Endometrial microvascular endothelial cells (primary cell): ENCODE results near the gene MMS19. TPM values are rescaled to one million over a fixed set of nuclear protein-coding genes. Genes with fewer than 3 reads are reported as not detected.

Experiments
- in situ Hi-C: cut with HindIII; loops from 2 replicates; pipeline ENCODE4 v1.10.0; 2017; ENCODE audit warnings: low sequenced_read_pairs, low pct_unique_long_range_greater_than_20kb; ENCODE audit errors: inconsistent ontology term
- total RNA-seq: library from RNA; depleted of rRNA; stranded (reverse); fragments of >200 nt; gene quantifications from one replicate; pipeline ENCODE4 v1.2.3, GENCODE V29; 2015; ENCODE audit errors: inconsistent ontology term

The MMS19 gene, protein sequence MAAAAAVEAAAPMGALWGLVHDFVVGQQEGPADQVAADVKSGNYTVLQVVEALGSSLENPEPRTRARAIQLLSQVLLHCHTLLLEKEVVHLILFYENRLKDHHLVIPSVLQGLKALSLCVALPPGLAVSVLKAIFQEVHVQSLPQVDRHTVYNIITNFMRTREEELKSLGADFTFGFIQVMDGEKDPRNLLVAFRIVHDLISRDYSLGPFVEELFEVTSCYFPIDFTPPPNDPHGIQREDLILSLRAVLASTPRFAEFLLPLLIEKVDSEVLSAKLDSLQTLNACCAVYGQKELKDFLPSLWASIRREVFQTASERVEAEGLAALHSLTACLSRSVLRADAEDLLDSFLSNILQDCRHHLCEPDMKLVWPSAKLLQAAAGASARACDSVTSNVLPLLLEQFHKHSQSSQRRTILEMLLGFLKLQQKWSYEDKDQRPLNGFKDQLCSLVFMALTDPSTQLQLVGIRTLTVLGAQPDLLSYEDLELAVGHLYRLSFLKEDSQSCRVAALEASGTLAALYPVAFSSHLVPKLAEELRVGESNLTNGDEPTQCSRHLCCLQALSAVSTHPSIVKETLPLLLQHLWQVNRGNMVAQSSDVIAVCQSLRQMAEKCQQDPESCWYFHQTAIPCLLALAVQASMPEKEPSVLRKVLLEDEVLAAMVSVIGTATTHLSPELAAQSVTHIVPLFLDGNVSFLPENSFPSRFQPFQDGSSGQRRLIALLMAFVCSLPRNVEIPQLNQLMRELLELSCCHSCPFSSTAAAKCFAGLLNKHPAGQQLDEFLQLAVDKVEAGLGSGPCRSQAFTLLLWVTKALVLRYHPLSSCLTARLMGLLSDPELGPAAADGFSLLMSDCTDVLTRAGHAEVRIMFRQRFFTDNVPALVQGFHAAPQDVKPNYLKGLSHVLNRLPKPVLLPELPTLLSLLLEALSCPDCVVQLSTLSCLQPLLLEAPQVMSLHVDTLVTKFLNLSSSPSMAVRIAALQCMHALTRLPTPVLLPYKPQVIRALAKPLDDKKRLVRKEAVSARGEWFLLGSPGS
- 91.4 TPM for total RNA-seq

GRCh38 chr10:97498076-97498840, at the start of gene MMS19:
Gene MMS19 (minus strand): TSS chr10:97498422. CDS start chr10:97498384, 38 bp downstream.
- in situ Hi-C loops = no loop called here

DNA sequence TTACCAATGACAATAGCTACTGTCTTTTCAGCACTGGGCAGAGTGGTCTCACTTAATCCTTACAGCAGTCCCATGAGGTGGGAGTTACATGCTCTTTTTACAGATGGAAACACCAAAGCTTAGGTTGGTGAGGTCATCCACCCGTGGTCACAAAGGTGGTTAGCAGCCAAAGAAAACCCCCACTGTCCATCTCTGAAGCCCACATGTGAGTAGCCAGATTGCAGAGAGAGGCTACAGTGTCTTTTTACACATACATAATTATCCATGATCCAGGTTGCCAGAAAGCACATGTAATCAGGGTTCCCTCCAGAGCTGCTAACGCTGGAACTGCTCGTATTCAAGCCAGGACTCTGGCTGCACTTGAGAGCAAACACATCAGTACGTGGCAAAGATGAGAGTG, 49.7 kb upstream of the MMS19 start:
- in situ Hi-C loops = no loop called here

- in situ Hi-C loops = no loop called here
Measured at GRCh38 chr10:97547271-97547600, 49.0 kb upstream of the MMS19 start.

DNA sequence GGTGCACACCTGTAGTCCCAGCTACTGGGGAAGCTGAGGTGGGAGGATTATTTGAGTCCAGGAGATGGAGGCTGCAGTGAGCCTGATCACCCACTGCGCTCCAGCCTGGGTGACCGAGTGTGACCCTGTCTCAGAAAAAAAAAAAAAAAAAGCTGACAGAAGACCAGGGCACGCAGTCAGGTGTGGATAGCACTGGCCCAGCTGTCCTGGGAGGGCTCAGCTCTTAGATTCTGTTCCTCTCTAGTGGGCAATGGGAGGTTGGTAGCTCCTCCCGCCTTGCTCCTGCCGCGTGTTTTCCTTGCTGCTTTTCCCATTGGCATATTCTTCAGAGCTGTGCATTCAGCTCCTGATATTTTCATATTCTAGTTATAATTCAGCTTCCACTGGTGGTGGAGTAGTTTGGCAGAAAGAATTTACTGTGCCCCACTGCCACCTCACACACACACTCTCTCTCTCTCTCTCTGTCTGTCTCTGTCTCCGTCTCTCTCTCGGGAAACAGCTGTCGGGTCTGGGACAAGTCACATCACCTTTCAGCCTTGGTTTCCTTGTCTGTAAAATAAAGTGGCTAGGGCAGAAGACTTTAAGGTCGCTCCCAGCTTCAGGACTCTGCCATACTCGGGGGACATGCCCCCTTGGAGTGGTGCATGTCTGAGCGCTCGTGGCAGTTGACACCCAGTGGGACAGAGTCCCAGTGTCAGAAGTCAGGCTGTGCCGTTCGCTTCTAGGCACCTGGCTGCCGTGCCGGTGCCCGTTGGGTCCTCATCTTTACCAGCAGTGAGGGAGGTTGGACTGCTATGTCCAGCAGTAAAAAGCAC, 48.4 kb upstream of the MMS19 start:
- in situ Hi-C loops = no loop called here

DNA sequence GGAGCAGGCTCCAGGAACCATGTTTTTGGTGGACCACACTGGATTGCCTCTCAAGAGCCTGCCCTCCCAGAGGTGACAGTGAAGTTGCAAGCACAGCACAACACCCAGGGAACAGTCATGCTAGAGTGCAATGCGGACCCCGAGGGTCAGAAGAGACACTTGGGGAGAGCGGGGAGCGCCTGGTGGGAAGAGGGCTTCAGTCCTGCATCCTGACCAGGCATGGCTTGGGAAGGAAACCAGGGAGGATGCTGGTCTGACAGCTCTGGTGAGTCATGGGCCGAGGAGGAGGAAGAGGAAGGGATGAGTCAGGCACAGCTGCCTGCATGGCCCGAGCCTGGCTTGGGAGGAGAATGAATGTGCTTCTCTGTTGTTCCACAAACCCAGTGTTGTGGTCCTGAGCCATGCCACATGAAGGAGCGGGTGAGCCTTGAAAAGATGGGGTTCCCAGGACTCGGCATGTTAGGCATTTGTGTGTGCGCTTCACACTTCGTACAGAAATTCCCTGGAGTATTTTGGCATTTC, 44.9 kb upstream of the MMS19 start:
- in situ Hi-C loops = no loop called here

DNA sequence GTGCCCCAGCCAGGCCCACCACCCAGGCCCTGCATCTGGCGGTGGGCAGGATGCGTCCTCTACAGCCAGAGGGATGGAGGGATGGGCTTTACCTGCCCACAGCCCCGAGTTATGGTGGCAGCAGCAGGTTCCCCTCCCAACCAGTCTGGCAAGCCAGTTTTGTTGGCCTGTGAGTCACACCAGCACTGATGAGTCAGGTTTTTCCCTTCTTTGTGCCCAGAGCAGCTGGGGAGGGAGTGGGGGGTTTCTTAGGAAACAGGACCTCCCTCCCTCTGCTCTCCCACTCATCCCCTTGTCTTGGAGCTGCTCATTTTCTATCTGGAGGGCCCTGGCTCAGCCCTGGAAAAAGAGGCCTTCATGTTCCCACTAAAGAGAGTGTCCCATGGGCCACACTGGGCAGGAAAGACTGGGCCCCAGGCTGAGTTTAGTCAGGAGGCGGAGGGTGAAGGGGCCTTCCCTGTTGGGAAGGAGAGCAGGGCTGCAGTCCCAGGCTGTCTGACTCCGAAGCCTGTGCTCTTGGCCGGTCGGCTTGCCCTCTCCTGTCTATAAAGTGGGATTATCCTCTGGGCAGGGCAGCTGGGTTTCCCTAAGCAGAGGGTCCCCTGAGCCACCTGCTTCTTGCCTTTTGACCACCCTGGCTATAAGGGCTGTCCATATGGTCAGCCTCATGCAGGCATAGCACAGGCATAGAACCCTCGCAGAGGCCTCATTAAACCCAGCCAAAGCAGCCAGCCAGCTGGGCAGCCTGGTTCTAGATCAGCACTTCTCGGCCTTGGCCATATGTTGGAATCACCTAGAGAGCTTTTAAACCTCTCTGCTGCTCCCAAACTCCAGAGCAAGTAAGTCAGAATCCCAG, 44.2 kb upstream of the MMS19 start:
- in situ Hi-C loops = no loop called here

DNA sequence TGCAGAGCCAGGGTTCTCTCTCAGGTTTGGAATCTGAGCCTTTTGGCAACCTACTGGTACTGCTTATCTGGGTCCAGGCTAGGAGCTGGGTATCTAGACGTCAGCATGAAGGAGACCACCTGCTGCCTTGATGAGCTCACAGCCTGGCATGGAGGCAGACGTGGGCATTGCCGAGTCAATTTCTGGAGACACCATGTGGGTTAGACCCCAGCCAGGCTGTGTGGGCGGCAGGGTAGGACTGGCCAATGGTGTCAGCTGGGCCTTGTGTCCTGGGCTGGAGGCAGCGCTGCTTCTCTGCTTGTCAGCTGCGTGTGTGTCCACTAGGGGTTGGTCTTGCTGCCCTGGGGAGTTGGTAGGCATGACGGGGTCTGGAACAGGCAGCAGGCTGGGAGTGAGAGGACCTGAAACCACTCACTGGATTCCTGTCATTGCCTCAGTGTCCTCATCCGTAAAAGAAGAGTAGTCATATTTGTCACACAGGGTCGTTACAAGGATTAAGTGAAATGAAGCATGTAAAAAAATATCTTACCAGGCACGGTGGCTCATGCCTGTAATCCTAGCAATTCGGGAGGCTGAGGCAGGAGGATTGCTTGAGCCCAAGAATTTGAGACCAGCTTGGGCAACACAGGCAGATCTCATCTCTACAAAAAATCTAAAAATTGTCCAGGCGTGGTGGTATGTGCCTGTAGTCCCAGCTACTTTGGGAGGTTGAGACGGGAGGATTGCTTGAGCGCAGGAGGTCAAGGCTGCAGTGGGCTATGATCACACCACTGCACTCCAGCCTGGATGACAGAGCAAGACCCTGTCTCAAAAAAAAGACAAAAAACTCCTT, 42.7 kb upstream of the MMS19 start:
- in situ Hi-C loops = no loop called here

GRCh38 chr10:97539523-97540200, 41.4 kb upstream of the MMS19 start:
- in situ Hi-C loops = no loop called here

GRCh38 chr10:97538839-97539238, 40.6 kb upstream of the MMS19 start:
- in situ Hi-C loops = no loop called here

- in situ Hi-C loops = no loop called here
Measured at GRCh38 chr10:97538411-97538810, 40.2 kb upstream of the MMS19 start.

- in situ Hi-C loops = no loop called here
Measured at GRCh38 chr10:97537186-97537869, 39.1 kb upstream of the MMS19 start.

DNA sequence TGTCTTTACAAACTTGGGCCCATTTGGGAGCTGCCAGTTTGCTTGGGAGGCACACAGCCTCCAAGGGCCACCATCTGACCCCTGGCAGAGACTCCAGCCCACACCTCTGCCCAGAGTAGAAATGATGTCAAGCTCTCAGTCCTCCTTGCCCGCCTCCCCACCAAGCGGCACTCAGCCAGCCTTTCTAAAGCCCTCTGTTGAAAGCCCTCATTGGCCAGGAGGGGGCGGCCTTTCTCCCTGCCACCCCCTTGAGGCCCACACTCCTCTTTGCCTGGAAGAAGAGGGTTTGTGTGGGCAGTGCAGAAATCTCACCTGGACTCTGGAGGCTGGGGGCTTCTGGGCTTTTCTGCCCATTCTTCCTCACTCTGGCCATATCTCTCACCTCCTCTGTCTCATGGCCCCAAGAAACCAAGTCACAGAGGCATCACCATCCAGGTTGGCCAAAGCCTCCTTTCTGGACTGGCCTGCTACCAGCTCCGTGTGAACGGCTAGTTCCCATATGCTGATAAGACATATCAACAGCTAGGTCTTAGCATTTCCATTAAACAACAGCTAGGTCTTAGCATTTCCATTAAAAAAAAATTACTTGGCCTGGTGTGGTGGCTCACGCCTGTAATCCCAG, 36.6 kb upstream of the MMS19 start:
- in situ Hi-C loops = no loop called here

GRCh38 chr10:97533888-97534287, 35.7 kb upstream of the MMS19 start:
- in situ Hi-C loops = no loop called here

DNA sequence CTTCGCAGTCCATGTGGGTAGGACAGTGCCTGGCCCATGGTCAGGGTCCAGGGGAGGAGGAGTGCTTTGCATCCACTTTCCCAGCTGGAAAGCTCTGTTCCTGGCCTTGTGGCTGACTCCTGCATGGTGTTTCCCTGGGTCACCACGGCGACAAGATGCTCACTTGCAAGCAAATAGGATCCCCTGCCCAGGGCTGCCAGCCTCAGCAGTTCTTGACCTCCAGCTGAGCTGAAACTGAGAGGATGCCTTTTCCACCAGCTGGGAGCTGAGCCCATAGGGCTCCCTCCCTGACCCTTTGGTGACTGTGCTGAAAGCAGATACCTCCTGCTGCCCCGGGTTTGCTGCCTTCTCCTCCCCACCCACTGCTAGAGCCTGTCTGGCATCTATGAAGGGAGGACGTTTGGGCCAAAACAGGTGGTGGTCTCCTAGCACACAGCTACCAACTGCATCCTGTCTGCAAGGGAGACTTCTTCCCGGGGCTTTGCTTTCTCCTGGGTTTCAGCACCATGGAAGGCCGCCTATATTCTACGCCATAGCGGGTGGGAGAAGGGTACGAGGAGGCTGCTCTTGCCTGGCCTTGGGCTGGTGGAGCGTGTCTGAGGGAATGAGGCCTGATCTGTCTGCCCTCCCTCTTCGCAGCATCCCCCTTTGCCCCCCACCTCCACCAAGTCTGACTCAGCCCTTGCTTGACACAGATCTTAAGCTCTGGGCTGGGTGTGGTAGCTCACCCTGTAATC, 34.9 kb upstream of the MMS19 start:
- in situ Hi-C loops = no loop called here
